ENCODE measurements around the gene SOX8.

DNA sequence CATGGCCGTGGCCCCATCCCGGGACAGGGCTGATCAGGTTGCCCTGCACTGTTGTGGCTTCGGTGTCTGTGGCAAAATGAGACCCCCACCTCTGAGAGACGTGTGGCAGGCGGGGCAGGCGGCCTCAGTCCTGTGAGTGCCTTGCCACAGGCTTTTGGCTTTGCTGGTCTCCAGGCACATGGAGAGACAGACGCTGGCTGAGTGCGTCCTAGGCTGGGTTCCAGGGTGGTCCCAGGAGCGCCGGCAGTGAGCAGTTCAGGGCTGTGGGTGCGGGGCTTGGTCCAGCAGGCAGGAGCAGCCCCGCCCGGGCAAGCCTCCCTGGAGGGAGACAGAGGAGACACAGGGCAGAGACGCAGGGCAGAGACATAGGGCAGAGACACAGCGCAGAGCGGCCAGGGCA is 29.2 kb downstream of the SOX8 start:
- TF ChIP-seq, protein P1, sequence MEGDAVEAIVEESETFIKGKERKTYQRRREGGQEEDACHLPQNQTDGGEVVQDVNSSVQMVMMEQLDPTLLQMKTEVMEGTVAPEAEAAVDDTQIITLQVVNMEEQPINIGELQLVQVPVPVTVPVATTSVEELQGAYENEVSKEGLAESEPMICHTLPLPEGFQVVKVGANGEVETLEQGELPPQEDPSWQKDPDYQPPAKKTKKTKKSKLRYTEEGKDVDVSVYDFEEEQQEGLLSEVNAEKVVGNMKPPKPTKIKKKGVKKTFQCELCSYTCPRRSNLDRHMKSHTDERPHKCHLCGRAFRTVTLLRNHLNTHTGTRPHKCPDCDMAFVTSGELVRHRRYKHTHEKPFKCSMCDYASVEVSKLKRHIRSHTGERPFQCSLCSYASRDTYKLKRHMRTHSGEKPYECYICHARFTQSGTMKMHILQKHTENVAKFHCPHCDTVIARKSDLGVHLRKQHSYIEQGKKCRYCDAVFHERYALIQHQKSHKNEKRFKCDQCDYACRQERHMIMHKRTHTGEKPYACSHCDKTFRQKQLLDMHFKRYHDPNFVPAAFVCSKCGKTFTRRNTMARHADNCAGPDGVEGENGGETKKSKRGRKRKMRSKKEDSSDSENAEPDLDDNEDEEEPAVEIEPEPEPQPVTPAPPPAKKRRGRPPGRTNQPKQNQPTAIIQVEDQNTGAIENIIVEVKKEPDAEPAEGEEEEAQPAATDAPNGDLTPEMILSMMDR (IDR thresholded peaks at IDR 0.05; ENCODE audit: insufficient read depth, low read depth, low read length), result no peak
- no peak for TF ChIP-seq EZH2 (IDR thresholded peaks at IDR 0.05; ENCODE audit: insufficient read depth, low read length)
